Vagina (tissue), 2 donors: ENCODE data around the gene SLC25A17.

ENCODE experiments used
- CTCF ChIP-seq, 3 experiments: fragments of 450-650 bp in 2 of 3; fragments of 200-600 bp in 1 of 3; sonication (generic) in 1 of 3; IDR thresholded peaks; one replicate each; pipeline ENCODE4 v1.5.1; 2017 to 2019; ENCODE audit warnings: antibody characterized with exemption in 3 of 3, mild to moderate bottlenecking in 2 of 3, moderate library complexity in 2 of 3
- POLR2A ChIP-seq, 2 donors: fragments of 450-650 bp; IDR thresholded peaks; one replicate each; pipeline ENCODE4 v1.6.1; 2017; ENCODE audit warnings: antibody characterized with exemption in 2 of 2, mild to moderate bottlenecking in 2 of 2, moderate library complexity in 2 of 2
- POLR2AphosphoS5 ChIP-seq, 2 donors: sonication (generic); formaldehyde crosslinking; IDR thresholded peaks; one replicate each; pipeline ENCODE4 v1.9.0; 2017; ENCODE audit warnings: antibody characterized with exemption in 2 of 2, mild to moderate bottlenecking in 2 of 2, low read depth in 1 of 2; ENCODE audit not compliant: insufficient read depth in 1 of 2

- TF ChIP-seq CTCF (IDR thresholded peaks at IDR 0.05) (no peak), POLR2AphosphoS5 (IDR thresholded peaks at IDR 0.05; ENCODE audit: insufficient read depth in 1 of 2, low read depth in 1 of 2) (no peak), POLR2A (IDR thresholded peaks at IDR 0.05) (no peak)
Measured at GRCh38 chr22:40768206-40768605, 50.9 kb downstream of the SLC25A17 start.
